HepG2 (cell line): ENCODE measurements around the gene ZACN. TPM values are rescaled to one million over a fixed set of nuclear protein-coding genes. Genes with fewer than 3 reads are reported as not detected.

Experiments used
- ATAC-seq: fragments of 200-7000 bp; cut with Tn5 transposase; 3 replicates; pipeline ENCODE4 v1.9.1; 2020; ENCODE audit warnings: mild to moderate bottlenecking, moderate library complexity
- BruUV-seq: library from RNA; stranded (reverse); fragments of 400-500 nt; replicated peaks from 2 replicates; lab custom pipeline; 2021; lab: Mats Ljungman, UMichigan
- CTCF ChIA-PET: fragments of 300-600 bp; formaldehyde crosslinking; extraction: SDS; loops from one replicate; lab custom pipeline; 2021; ENCODE audit warnings: low total read pairs, inconsistent platforms, low intra/inter-chr PET ratio; lab: Yijun Ruan, JAX
- POLR2A ChIA-PET: fragments of 350-600 bp; sonication (Branson Sonifier 250); formaldehyde crosslinking; loops from one replicate; lab custom pipeline; 2020; ENCODE audit warnings: antibody characterized with exemption, inconsistent platforms; lab: Yijun Ruan, JAX
- DNase-seq: peaks from one replicate; pipeline ENCODE4 v3.0.0-alpha.2; 2015; ENCODE audit warnings: low spot score
- FAIRE-seq: peaks from 3 replicates; lab custom pipeline; 2011; peaks lifted over from hg19 to GRCh38; lab: Jason Lieb, UNC
- H2AFZ ChIP-seq: one replicate; pipeline ENCODE4 v1.6.1; 2011; ENCODE audit warnings: low read length, inconsistent platforms
- H3K27ac ChIP-seq: fragments of 300-600 bp; 3 replicates; pipeline ENCODE4 v1.8.0; 2011; ENCODE audit warnings: mixed run types, mild to moderate bottlenecking, mixed read lengths, low read length, inconsistent platforms; ENCODE audit not compliant: insufficient read depth; ENCODE audit errors: extremely low read length
- H3K27me3 ChIP-seq, 2 experiments: fragments of 200-600 bp in 1 of 2; 2 replicates in 1 of 2; 3 replicates in 1 of 2; pipeline versions ENCODE4 v1.6.0 to v1.8.0; 2011; ENCODE audit warnings: low read length in 2 of 2, mild to moderate bottlenecking in 2 of 2, moderate library complexity in 2 of 2, inconsistent platforms in 1 of 2; ENCODE audit not compliant: insufficient read depth in 2 of 2, control insufficient read depth in 1 of 2
- H3K36me3 ChIP-seq, 2 experiments: fragments of 200-600 bp in 1 of 2; replicated peaks in 1 of 2; 2 replicates in 1 of 2; 3 replicates in 1 of 2; pipeline versions ENCODE4 v1.5.1 to v1.8.0; 2011; ENCODE audit warnings: low read length in 2 of 2, inconsistent platforms in 1 of 2; ENCODE audit not compliant: insufficient read depth in 2 of 2, control insufficient read depth in 1 of 2
- H3K4me1 ChIP-seq: 2 replicates; pipeline ENCODE4 v1.5.1; 2012; ENCODE audit warnings: low read length, inconsistent platforms; ENCODE audit not compliant: insufficient read depth
- H3K4me2 ChIP-seq: 2 replicates; pipeline ENCODE4 v1.6.0; 2011; ENCODE audit warnings: low read depth, low read length, inconsistent platforms
- H3K4me3 ChIP-seq, 3 experiments: fragments of 200-600 bp in 1 of 3; sonication (generic), shearing (Covaris generic) in 1 of 3; replicated peaks in 1 of 3; 2 replicates each; pipeline ENCODE4 v1.5.1; 2011 to 2016; ENCODE audit warnings: low read length in 3 of 3, inconsistent platforms in 2 of 3, low read depth in 2 of 3, mild to moderate bottlenecking in 2 of 3, control low read depth in 1 of 3, mixed read lengths in 1 of 3; ENCODE audit not compliant: insufficient read depth in 1 of 3
- H3K79me2 ChIP-seq: one replicate; pipeline ENCODE4 v1.6.1; 2011; ENCODE audit warnings: low read length, inconsistent platforms; ENCODE audit not compliant: insufficient read depth
- H3K9ac ChIP-seq: 2 replicates; pipeline ENCODE4 v1.6.0; 2011; ENCODE audit warnings: mild to moderate bottlenecking, low read depth, low read length, inconsistent platforms; ENCODE audit not compliant: insufficient read depth
- H3K9me3 ChIP-seq: 2 replicates; pipeline ENCODE4 v1.5.1; 2012; ENCODE audit warnings: mild to moderate bottlenecking, low read length
- H4K20me1 ChIP-seq: 2 replicates; pipeline ENCODE4 v1.6.0; 2011; ENCODE audit warnings: inconsistent platforms, mild to moderate bottlenecking, low read length, moderate library complexity; ENCODE audit not compliant: insufficient read depth
- ARHGAP35 ChIP-seq: sonication (generic); formaldehyde crosslinking; IDR thresholded peaks from 2 replicates; pipeline ENCODE4 v1.9.0; 2022; ENCODE audit warnings: mild to moderate bottlenecking, inconsistent platforms, moderate library complexity, missing genetic modification reagents, borderline replicate concordance
- EP300 ChIP-seq, 3 experiments: sonication (generic) in 1 of 3; formaldehyde crosslinking in 1 of 3; IDR thresholded peaks; 2 replicates each; pipeline versions ENCODE4 v1.5.1 to v1.6.1; 2011 to 2020; ENCODE audit warnings: low read depth in 2 of 3, low read length in 2 of 3, borderline replicate concordance in 1 of 3, improper control_type of control experiment in 1 of 3, mild to moderate bottlenecking in 1 of 3, missing genetic modification reagents in 1 of 3, moderate library complexity in 1 of 3
- FIP1L1 ChIP-seq: fragments of 200-400 bp; formaldehyde crosslinking; IDR thresholded peaks from 2 replicates; pipeline ENCODE4 v1.6.1; 2018; ENCODE audit warnings: low read depth, mild to moderate bottlenecking, low read length, moderate library complexity, borderline replicate concordance; ENCODE audit not compliant: insufficient read depth
- FOXA3 ChIP-seq: IDR thresholded peaks from 2 replicates; pipeline ENCODE4 v1.6.1; 2016; ENCODE audit warnings: missing genetic modification reagents, missing compliant biosample characterization
- HES4 ChIP-seq: sonication (generic); formaldehyde crosslinking; IDR thresholded peaks from 2 replicates; pipeline ENCODE4 v1.9.0; 2021; ENCODE audit warnings: mild to moderate bottlenecking, missing genetic modification reagents, borderline replicate concordance
- HNRNPUL1 ChIP-seq: fragments of 200-400 bp; formaldehyde crosslinking; IDR thresholded peaks from 2 replicates; pipeline ENCODE4 v1.6.1; 2017; ENCODE audit warnings: low read depth, mild to moderate bottlenecking, low read length, moderate library complexity
- MBD4 ChIP-seq: IDR thresholded peaks from 2 replicates; pipeline ENCODE4 v1.6.1; 2012; ENCODE audit warnings: low read length, inconsistent platforms, borderline replicate concordance
- MIER2 ChIP-seq: IDR thresholded peaks from 2 replicates; pipeline ENCODE4 v1.6.1; 2016; ENCODE audit warnings: missing biosample characterization, missing genetic modification reagents
- NFATC3 ChIP-seq: sonication (generic); formaldehyde crosslinking; IDR thresholded peaks from 2 replicates; pipeline ENCODE4 v1.5.1; 2020; ENCODE audit warnings: mild to moderate bottlenecking, missing genetic modification reagents
- NR1H2 ChIP-seq: sonication (generic); formaldehyde crosslinking; IDR thresholded peaks from 2 replicates; pipeline ENCODE4 v1.8.1; 2022; ENCODE audit warnings: low read depth, missing genetic modification reagents, borderline replicate concordance
- PBX3 ChIP-seq: sonication (generic); formaldehyde crosslinking; IDR thresholded peaks from 2 replicates; pipeline ENCODE4 v1.8.1; 2023; ENCODE audit warnings: missing genetic modification reagents, inconsistent platforms, borderline replicate concordance
- RXRA ChIP-seq: sonication (generic); formaldehyde crosslinking; IDR thresholded peaks from 2 replicates; pipeline ENCODE4 v1.5.1; 2020; ENCODE audit warnings: missing genetic modification reagents
- SP4 ChIP-seq: sonication (generic); formaldehyde crosslinking; IDR thresholded peaks from 2 replicates; pipeline ENCODE4 v1.8.1; 2023; ENCODE audit warnings: mild to moderate bottlenecking, missing genetic modification reagents
- TCF7L2 ChIP-seq: IDR thresholded peaks from 2 replicates; pipeline ENCODE4 v1.6.1; 2011; ENCODE audit warnings: mild to moderate bottlenecking, low read depth, low read length, moderate library complexity
- ZNF160 ChIP-seq: sonication (generic); formaldehyde crosslinking; IDR thresholded peaks from 2 replicates; pipeline ENCODE4 v1.8.0; 2022; ENCODE audit warnings: mild to moderate bottlenecking, inconsistent platforms, missing genetic modification reagents
- ZNF232 ChIP-seq: sonication (generic); formaldehyde crosslinking; IDR thresholded peaks from 2 replicates; pipeline ENCODE4 v1.4.0; 2020; ENCODE audit warnings: missing genetic modification reagents, borderline replicate concordance
- ZNF547 ChIP-seq: sonication (generic); formaldehyde crosslinking; IDR thresholded peaks from 2 replicates; pipeline ENCODE4 v1.5.1; 2020; ENCODE audit warnings: mild to moderate bottlenecking, missing genetic modification reagents
- ZNF883 ChIP-seq: sonication (generic); formaldehyde crosslinking; IDR thresholded peaks from 2 replicates; pipeline ENCODE4 v1.5.1; 2020; ENCODE audit warnings: mild to moderate bottlenecking, missing genetic modification reagents; ENCODE audit errors: not compliant biosample characterization
- WGBS: methylation state at CpG from one replicate; pipeline ENCODE4 v1.1.6; 2017; ENCODE audit warnings: low lambda C conversion rate; 5-methylcytosine and 5-hydroxymethylcytosine counted together
- in situ Hi-C: cut with HindIII; loops from 2 replicates; pipeline ENCODE4 v1.10.0; 2017; ENCODE audit warnings: low pct_unique_long_range_greater_than_20kb; ENCODE audit not compliant: extremely low pct_ligation_motif_present
- intact Hi-C: fragments of 100-400 bp; cut with micrococcal nuclease; formaldehyde crosslinking; loops from one replicate; pipeline ENCODE4 v1.10.0; 2022; ENCODE audit not compliant: unreplicated experiment
- polyA plus RNA-seq, 8 experiments: library from polyadenylated mRNA; depleted of rRNA in 3 of 8; stranded (reverse) in 7 of 8; unstranded in 1 of 8; fragments of >200 nt; fragmentation: Illumina TruSeq in 4 of 8; extraction: Trizol in 4 of 8; gene quantifications; 2 replicates each; pipeline versions ENCODE4 v1.2.1 to v1.2.3, GENCODE V29; 2011 to 2016; ENCODE audit warnings: low read depth in 4 of 8, missing spikeins in 1 of 8, mixed read lengths in 1 of 8; ENCODE audit not compliant: insufficient read depth in 1 of 8
- total RNA-seq, 5 experiments: library from RNA; depleted of rRNA; stranded (reverse); fragments of >200 nt; fragmentation: Illumina TruSeq; extraction: Trizol; gene quantifications; 2 replicates each; pipeline ENCODE4 v1.2.3, GENCODE V29; 2016; ENCODE audit warnings: low read depth in 1 of 5
- TF ChIP-seq, protein P1 (sequence below): sonication (generic); formaldehyde crosslinking; IDR thresholded peaks from 2 replicates; pipeline ENCODE4 v1.4.0; 2020; ENCODE audit warnings: missing genetic modification reagents; ENCODE audit errors: not compliant biosample characterization
- TF ChIP-seq, protein P2 (sequence below): IDR thresholded peaks from 2 replicates; pipeline ENCODE4 v1.6.1; 2016; ENCODE audit warnings: missing compliant biosample characterization, missing genetic modification reagents, borderline replicate concordance

ZACN gene
- total and polyA plus RNA-seq, 2 of the 13 experiments (the other 11 are each of a cell fraction or from before 2014, with no cell fraction given), result 0.11 to 0.15 TPM

DNA sequence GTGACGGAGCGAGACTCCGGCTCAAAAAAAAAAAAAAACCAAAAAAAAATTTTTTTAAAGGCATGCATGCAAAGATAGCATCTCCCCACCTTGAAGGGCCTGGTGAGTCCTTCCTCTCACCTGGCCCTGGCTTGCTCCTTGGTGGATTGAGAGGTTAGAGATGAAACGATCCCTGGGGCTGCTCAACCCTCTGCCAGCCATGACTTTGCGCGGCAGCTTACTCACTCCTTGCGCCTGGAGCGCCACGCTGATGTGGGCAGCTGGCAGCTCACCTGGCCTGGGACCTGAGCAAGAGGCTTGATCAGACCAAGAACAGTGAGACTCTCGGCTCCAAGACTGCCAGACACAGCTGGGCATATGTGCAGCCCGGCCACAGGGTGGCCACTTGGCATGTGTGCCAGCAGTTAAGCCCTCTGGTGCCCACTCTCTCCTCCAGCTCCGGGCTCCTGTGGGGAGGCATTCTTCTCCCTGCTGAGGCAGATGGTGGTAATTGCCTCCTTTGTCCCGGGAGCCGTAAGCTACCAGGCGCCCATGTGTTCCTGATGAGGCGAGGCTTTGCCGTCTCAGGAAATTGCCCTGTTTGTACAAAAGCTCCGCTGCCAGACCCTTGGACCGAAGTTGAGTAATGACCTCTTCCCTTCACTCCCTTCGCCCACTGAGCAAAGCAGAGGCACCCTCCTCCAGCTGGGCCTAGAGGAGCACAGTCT lies 46.8 kb upstream of the ZACN start:
- peak overlapping the region; percentile 34 for H3K9ac ChIP-seq
- CTCF ChIA-PET, result no interaction called here
- no TSS peak for BruUV-seq
- H3K79me2 ChIP-seq, result no peaks in the 10 kb centered on the region
- ATAC-seq (peak; percentile 17), FAIRE-seq (peak; percentile 79), DNase-seq (peak; percentile 49)
- in situ Hi-C loops (no loop called here), intact Hi-C loops (no loop called here)
- H3K27ac ChIP-seq, result no peak overlapping the region
- peak overlapping the region in 2 of 3 experiments; percentile 17 to 49; a peak in 5 of 6 replicates for H3K4me3 ChIP-seq
- peak overlapping the region; percentile 67 for H2AFZ ChIP-seq
- WGBS, result 39% methylated on average over 18 of the region's 20 CpGs
- H3K4me2 ChIP-seq, result peak overlapping the region; percentile 81
- POLR2A ChIA-PET, result interaction anchor here (0.8 to 1.5 kb wide), 7 partner anchors 24 to 252 kb away, joined by 3 to 5 read pairs (median 4); partner anchors contain the start of gene SRP68
- peaks cover 56% of the 10 kb centered on the region for H3K4me1 ChIP-seq
- H3K9me3 ChIP-seq, result no peaks in the 10 kb centered on the region
- no peaks in the 10 kb centered on the region for H3K36me3 ChIP-seq
- no peaks in the 10 kb centered on the region for H4K20me1 ChIP-seq
- H3K27me3 ChIP-seq, result no peaks in the 10 kb centered on the region; a peak in 1 of 5 replicates
- 0 out of 2 replicates have a peak, but pooled peaks have one; percentile 44 for TF ChIP-seq MIER2 (CRISPR knock-in tag)
- TF ChIP-seq HES4 (CRISPR knock-in tag), result 0 out of 2 replicates have a peak, but pooled peaks have one; percentile 42
- peak; percentile 58; the same call in 1 of the 2 replicates for TF ChIP-seq SP4
- peak; percentile 49 for TF ChIP-seq FOXA3 (CRISPR knock-in tag)
- 0 out of 2 replicates have a peak, but pooled peaks have one; percentile 72 for TF ChIP-seq PBX3 (CRISPR knock-in tag)
- TF ChIP-seq ZNF883 (CRISPR knock-in tag), result no peak
- 0 out of 2 replicates have a peak, but pooled peaks have one; percentile 56 for TF ChIP-seq NR1H2
- no peak; the same call in 1 of the 2 replicates for TF ChIP-seq ARHGAP35 (CRISPR knock-in tag)
- TF ChIP-seq, protein P1, sequence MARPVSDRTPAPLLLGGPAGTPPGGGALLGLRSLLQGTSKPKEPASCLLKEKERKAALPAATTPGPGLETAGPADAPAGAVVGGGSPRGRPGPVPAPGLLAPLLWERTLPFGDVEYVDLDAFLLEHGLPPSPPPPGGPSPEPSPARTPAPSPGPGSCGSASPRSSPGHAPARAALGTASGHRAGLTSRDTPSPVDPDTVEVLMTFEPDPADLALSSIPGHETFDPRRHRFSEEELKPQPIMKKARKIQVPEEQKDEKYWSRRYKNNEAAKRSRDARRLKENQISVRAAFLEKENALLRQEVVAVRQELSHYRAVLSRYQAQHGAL (CRISPR knock-in tag), result peak; percentile 54
- TF ChIP-seq HNRNPUL1, result no peak
- peak; percentile 71; the same call in 1 of the 2 replicates for TF ChIP-seq ZNF232 (CRISPR knock-in tag)
- no peak for TF ChIP-seq FIP1L1
- peak; percentile 60 for TF ChIP-seq RXRA (CRISPR knock-in tag)
- TF ChIP-seq, protein P2, sequence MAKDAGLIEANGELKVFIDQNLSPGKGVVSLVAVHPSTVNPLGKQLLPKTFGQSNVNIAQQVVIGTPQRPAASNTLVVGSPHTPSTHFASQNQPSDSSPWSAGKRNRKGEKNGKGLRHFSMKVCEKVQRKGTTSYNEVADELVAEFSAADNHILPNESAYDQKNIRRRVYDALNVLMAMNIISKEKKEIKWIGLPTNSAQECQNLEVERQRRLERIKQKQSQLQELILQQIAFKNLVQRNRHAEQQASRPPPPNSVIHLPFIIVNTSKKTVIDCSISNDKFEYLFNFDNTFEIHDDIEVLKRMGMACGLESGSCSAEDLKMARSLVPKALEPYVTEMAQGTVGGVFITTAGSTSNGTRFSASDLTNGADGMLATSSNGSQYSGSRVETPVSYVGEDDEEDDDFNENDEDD (CRISPR knock-in tag), result peak; percentile 69; the same call in 1 of the 2 replicates
- TF ChIP-seq ZNF160 (CRISPR knock-in tag), result no peak
- no peak for TF ChIP-seq TCF7L2
- TF ChIP-seq NFATC3 (CRISPR knock-in tag), result 0 out of 2 replicates have a peak, but pooled peaks have one; percentile 30
- TF ChIP-seq ZNF547, result peak; percentile 45; the same call in 1 of the 2 replicates
- peak in 1 of 2 experiments; percentile 55; a peak in 1 of 4 replicates for TF ChIP-seq EP300 (IDR thresholded peaks at IDR 0.05; ENCODE audit: low read depth in 2 of 2, low read length in 2 of 2)
- TF ChIP-seq EP300 (CRISPR knock-in tag; IDR thresholded peaks at IDR 0.05; ENCODE audit: borderline replicate concordance), result 0 out of 2 replicates have a peak, but pooled peaks have one; percentile 61
- TF ChIP-seq MBD4, result no peak
